Adipose tissue (tissue), 3 donors: Measurements from ENCODE around the gene CYSRT1. TPM values are rescaled to one million over a fixed set of nuclear protein-coding genes. Genes with fewer than 3 reads are reported as not detected.

Experiments
- H3K27ac ChIP-seq: one replicate; pipeline ENCODE4 v1.5.1; 2013; ENCODE audit warnings: low read depth, low read length
- WGBS, 3 donors: extraction: QIAGEN DNeasy Blood & Tissue Kit; methylation state at CpG; one replicate each; pipeline ENCODE4 v1.1.7; 2013; 5-methylcytosine and 5-hydroxymethylcytosine counted together
- polyA plus RNA-seq, 3 donors: library from polyadenylated mRNA; stranded (reverse); fragments of 200-250 nt; gene quantifications; one replicate each; pipeline ENCODE4 v1.2.3, GENCODE V29; 2013
- donor health status: healthy with polysubstance abuse.
- donor health status: Bipolar disorder and iron deficiency.
- donor health status: healthy.

Gene CYSRT1
- polyA plus RNA-seq, result under 1 TPM in 2 of 3 donors, not detected in 1; 0.20 to 0.88 TPM

- no peak within 1 kb of the TSS for H3K27ac ChIP-seq
- 54 to 56% (median 55%) methylated on average over 22 to 23 of the region's 23 CpGs for WGBS, 3 donors
These were observed at the start of gene CYSRT1 for GRCh38 chr9:137224830-137225694. Gene CYSRT1, plus strand, starts transcription at chr9:137225174. Its CDS starts 448 bp downstream, at chr9:137225622.

- no peak overlapping the region for H3K27ac ChIP-seq
- WGBS, 3 donors, result 39 to 53% (median 52%) methylated on average over 33 of the region's 33 CpGs
These were observed 49.5 kb upstream of the CYSRT1 start for GRCh38 chr9:137175345-137175961.

GRCh38 chr9:137176302-137177182 lies 48.4 kb upstream of the CYSRT1 start:
- 57 to 61% (median 57%) methylated on average over 17 of the region's 17 CpGs for WGBS, 3 donors

DNA sequence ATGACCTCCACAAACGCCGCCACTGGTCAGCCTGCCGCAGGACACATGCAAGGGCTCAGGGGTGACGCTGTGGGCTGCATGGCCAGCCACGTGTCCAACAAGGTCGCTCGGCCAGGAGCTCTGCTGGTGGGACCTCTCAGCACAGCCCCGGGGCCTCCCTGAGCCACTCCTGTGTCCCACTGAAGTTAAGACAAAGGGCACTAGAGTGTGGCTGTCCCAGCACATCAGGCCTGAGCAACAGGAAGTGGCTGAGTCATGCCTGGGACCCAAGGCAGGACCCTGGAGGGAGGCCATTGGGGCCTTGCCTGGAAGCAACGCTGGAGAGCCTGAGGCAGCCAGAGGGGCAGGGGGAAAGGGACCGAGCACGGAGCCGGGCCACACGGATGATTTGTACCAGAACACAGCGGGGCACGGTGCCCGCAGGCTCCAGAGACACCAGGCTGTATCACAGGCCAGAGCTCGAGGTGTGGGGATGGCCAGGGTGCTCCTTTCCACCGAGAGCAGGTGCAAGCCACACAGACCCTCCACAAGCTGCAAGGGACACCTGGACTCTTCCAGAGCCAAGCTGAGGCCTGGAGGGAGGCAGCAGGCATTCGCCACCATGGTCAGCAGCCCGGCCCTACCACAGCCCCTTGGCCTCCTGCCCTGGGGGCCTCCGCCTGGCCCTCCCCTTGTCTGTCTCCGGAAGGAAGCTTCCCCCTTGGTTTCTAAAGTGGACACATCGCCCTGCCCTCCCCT lies 46.6 kb upstream of the CYSRT1 start:
- H3K27ac ChIP-seq, result no peak overlapping the region
- WGBS, 3 donors, result 82 to 87% (median 82%) methylated on average over 22 to 23 of the region's 23 CpGs

More at GRCh38 chr9:137176302-137177182, 48.4 kb upstream of the CYSRT1 start:
- no peak overlapping the region for H3K27ac ChIP-seq

- H3K27ac ChIP-seq, result no peak overlapping the region
- 91 to 92% (median 91%) methylated on average over 19 of the region's 19 CpGs for WGBS, 3 donors
These were observed 45.9 kb upstream of the CYSRT1 start for GRCh38 chr9:137178939-137179630.

- no peak overlapping the region for H3K27ac ChIP-seq
These were observed 45.2 kb upstream of the CYSRT1 start for GRCh38 chr9:137179761-137180160.

DNA sequence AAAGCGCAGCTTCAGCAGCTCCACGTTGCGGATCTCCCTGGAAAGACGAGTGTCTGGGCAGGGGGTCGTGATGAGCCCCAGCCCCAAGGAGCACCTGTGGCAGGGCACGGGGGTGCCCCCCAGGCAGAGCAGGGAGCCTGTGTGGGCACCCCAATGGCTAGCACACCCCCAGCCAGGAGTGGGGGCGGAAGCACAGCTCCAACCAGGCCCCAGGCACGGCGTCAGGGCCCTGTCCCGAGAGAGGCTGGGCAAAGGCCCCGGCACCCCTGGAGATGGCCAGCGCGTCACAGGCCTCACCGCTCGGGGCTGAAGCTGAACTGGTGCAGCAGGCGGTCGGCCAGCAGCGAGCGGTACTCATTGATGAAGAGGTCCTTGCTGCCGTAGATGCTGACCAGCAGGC lies 44.5 kb upstream of the CYSRT1 start:
- H3K27ac ChIP-seq, result no peak overlapping the region
- 93 to 95% (median 94%) methylated on average over 20 of the region's 20 CpGs for WGBS, 3 donors

More at GRCh38 chr9:137179761-137180160, 45.2 kb upstream of the CYSRT1 start:
- 91 to 97% (median 93%) methylated on average over 17 of the region's 17 CpGs for WGBS, 3 donors

GRCh38 chr9:137181680-137182079 lies 43.3 kb upstream of the CYSRT1 start:
- 95 to 96% (median 95%) methylated on average over 22 of the region's 22 CpGs for WGBS, 3 donors

GRCh38 chr9:137182836-137183235 lies 42.1 kb upstream of the CYSRT1 start:
- no peak overlapping the region for H3K27ac ChIP-seq
- 88 to 92% (median 91%) methylated on average over 14 to 17 of the region's 17 CpGs for whole genome bisulfite sequencing, 3 donors

More at GRCh38 chr9:137181680-137182079, 43.3 kb upstream of the CYSRT1 start:
- H3K27ac ChIP-seq, result no peak overlapping the region

- no peak overlapping the region for H3K27ac ChIP-seq
- WGBS, 3 donors, result 91 to 94% (median 93%) methylated on average over 27 of the region's 27 CpGs
These were observed 40.9 kb upstream of the CYSRT1 start for GRCh38 chr9:137183980-137184595.

DNA sequence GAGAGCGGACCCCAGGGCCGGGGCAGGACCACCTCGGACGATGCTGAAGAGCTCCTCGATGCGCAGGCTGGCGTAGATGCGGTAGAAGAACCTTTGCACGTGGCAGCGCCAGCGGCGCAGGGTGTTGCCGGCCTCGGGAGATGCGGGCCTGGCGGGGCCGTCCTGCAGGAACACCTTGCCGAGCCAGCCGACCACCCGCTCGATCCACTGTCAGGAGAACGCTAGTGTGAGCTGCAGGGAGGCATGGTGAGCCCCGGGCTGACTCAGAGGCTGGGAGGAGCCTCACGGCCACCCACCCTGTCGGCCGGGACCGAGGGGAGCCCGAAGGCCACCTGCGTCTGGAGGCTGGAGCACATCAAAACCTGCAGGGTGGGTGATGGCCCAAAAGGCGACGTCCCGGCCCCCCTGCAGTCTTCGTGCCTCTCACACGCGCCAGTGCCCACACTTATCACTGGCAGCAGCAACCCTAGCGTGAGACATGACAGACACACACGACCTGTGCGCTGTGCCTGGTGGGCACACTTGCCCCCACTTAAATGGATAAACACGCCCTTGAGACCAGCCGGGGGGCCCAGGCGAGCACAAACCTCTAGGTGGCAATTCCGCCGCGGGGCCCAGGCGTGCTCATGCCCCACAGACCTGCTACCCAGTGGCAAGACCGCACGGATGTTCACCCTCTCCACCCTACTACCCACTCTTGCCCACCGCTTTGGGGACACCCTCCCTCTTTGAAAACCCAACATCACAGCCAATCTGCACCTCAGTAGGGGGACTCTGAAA lies 39.9 kb upstream of the CYSRT1 start:
- H3K27ac ChIP-seq, result no peak overlapping the region
- 93% methylated on average over 46 to 48 of the region's 48 CpGs for whole genome bisulfite sequencing, 3 donors

DNA sequence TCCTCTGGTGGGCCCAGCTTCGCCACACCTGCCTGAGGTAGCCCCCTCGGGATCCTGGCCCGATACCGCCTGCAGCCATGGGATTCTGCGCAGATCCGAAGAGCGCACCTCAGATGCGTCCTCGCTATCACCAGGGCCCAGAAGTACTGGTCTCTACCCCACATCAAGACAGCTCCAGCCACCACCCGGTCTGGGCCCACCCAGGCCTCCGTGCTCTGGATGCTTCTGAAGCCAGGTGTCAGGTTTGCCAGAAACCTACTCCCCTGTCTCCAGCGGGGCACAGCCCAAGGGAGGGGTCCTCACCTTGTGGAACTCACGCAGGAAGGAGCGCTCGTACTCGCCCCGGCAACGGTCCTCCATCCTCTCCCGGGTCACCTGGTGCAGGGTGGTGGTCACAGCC lies 39.1 kb upstream of the CYSRT1 start:
- WGBS, 3 donors, result 92 to 93% (median 93%) methylated on average over 19 of the region's 19 CpGs
- H3K27ac ChIP-seq, result no peak overlapping the region

GRCh38 chr9:137186385-137186784 lies 38.6 kb upstream of the CYSRT1 start:
- no peak overlapping the region for H3K27ac ChIP-seq
- WGBS, 3 donors, result 48 to 83% (median 77%) methylated on average over 6 of the region's 6 CpGs

DNA sequence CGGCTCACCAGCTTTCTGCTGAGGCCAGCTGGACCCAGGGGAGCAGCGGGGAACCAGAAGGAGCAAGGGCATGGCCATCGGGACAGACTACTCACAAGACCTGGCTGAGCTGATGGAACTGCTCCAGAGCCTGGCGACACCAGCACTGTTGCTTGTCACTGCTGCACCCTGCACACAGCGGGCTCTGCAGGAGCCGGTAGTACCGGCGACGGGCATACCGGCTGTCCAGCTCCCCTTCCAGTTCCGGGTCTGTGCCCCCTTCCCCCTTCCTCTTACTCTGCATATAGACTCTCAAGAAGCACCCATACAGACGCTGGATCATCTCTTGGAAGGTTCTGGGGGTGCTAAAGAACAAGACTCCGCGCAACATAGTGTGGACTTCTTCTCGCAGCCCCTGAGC lies 37.6 kb upstream of the CYSRT1 start:
- no peak overlapping the region for H3K27ac ChIP-seq
- 74 to 84% (median 78%) methylated on average over 15 of the region's 15 CpGs for WGBS, 3 donors

- peak overlapping the region; percentile 62 for H3K27ac ChIP-seq
- WGBS, 3 donors, result 0 to 1% (median 0%) methylated on average over 30 to 31 of the region's 31 CpGs
These were observed 36.9 kb upstream of the CYSRT1 start for GRCh38 chr9:137188086-137188489.
